Epidermal melanocyte (primary cell): ENCODE results near the gene TEKT5.
"Not testable (repeated sequence)": the region's sequence is repeated elsewhere in the genome, so short reads cannot be mapped to it uniquely, and the experiment has no call there.

ENCODE experiments used
- DNase-seq: peaks from one replicate; pipeline ENCODE4 v3.0.0; 2011; ENCODE audit warnings: low spot score; ENCODE audit not compliant: insufficient read length

TEKT5 gene

GRCh38 chr16:10635365-10636021 lies 59.2 kb downstream of the TEKT5 start:
- no peak for DNase-seq

DNA sequence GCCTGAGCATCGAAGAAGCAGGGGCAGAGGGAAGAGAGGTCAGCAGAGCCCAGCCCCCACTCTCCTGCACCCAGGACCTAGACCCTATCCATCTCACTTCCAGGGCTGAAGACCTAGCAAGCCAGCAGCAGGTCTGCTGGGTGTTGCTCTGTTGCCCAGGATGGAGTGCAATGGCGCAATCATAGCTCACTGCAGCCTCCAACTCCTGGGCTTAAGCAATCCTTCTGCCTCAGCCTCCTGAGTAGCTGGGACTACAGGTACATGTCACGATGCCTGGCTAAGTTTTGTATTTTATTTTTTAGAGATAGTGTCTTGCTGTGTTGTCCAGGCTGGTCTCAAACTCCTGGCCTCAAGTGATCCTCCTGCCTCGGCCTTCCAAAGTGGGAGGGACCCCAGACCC lies 61.3 kb downstream of the TEKT5 start:
- not testable (repeated sequence) for DNase-seq

- DNase-seq = no peak
Measured at GRCh38 chr16:10631886-10632285, 62.8 kb downstream of the TEKT5 start.

- DNase-seq = no peak
Measured at GRCh38 chr16:10629592-10629963, 65.2 kb downstream of the TEKT5 start.

DNA sequence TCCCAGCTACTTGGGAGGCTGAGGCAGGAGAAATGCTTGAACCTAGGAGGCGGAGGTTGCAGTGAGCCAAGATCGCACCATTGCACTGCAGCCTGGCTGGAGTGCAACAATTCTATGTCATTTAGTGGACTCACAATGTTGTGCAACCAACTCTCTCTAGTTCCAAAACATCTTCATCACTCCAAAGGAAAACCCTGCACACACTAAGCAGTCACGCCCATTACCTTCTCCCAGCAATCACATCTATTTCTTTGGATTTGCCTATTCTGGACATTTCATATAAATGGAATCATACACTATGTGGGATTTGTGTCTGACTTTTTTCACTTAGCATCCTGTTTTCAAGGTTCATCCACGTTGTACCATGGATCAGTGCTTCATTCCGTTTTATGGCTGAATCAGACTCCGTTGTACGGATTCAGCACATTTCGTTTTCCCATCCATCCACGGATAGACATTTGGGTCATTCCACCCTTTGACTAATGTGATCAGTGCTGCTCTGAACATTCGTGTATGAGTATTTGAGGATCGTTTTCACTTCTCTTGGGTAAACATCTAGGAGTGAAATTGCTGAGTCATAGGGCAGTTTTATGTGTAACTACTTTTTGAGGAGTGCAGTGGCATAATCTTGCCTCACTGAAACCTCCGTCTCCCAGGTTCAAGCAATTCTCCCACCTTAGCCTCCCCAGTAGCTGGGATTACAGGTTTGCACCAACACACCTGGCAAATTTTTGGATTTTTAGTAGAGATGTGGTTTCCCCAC lies 69.0 kb downstream of the TEKT5 start:
- no peak for DNase-seq

DNA sequence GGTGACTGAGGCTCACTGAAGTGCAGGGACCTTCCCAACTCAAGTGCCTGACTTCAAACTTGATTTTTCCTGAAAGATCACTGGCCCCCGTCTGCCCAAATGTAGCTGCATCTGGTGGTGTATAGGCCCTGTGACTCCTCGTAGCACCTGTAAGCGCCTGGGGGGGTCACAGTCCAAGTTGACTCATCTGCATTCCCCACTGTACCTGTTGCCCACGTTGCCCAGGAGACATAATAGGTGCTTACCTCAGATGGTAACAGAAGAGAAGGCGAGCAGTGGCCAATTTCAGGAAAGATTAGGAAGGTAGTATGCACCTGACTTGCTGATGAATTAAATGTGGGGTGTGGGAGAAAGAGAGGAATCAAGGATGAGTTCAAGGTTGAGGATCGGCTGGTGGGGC lies 70.2 kb downstream of the TEKT5 start:
- no peak for DNase-seq

DNA sequence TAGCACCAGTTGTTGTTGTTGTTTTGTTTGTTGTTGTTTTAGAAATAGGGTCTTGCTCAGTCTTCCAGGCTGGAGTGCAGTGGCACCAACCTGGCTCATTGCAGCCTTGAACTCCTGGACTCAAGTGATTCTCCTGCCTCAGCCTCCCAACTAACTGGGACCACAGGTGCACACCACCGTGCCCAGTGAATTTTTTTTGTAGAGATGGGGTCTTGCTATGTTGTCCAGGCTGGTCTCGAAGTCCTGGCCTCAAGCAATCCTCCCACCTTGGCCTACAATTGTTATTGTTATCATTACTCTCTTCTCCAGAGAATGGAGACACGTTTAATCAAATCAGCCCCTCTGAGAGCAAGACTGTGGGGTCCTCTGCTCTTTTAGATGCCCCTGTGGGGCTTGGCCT lies 71.7 kb downstream of the TEKT5 start:
- no peak for DNase-seq

GRCh38 chr16:10622036-10622921 lies 72.5 kb downstream of the TEKT5 start:
- DNase-seq = no peak

DNA sequence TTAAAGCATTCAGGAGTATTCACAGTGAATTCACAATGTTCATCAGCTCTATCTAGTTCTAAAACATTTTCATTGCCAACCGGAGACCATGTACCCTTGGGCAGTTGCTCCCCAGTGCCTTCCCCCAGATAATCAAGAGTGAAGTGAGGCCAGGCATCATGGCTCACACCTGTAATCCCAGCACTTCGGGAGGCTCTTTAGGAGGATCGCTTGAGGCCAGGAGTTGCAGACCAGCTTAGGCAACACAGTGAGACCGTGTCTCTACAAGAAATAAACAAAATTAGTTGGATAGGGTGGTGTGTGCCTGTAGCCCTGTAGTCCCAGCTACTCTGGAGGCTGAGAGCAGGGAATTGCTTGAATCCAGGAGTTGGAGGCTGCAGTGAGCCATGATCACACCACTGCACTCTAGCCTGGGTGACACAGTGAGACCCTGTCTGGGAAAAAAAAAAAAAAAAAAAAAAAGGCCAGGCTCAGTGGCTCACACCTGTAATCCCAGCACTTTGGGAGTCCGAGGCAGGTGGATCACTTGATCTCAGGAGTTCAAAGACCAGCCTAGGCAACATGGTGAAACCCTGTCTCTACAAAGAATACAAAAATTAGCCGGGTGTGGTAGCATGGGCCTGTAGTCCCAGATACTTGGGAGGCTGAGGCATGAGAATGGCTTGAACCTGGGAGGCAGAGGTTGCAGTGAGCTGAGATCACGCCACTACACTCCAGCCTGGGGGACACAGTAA lies 73.3 kb downstream of the TEKT5 start:
- DNase-seq = not testable (repeated sequence)

DNA sequence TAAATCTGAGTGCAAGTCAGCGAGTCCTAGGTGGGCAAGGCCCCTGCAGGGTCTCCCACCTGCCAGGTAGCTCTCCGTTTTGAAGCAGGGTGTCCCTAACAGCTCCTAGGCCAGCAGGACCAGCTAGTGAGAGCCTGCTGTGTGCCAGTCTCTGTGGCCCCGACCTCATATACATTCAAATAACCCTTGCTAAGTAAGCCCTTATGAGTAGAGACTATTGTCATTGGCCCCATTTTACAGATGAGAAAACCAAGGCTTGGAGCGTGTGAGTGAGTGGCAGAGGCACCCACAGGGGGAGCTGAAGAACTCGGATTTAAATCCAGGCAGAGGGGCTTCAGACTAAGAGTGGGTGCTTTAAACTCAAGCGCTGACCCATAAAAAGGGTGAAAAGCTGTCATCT lies 74.6 kb downstream of the TEKT5 start:
- DNase-seq = no peak

GRCh38 chr16:10619271-10619849 lies 75.4 kb downstream of the TEKT5 start:
- no peak for DNase-seq

- no peak for DNase-seq
Measured at GRCh38 chr16:10618710-10619209, 76.0 kb downstream of the TEKT5 start.

- DNase-seq = no peak
Measured at GRCh38 chr16:10617662-10618420, 76.9 kb downstream of the TEKT5 start.

- DNase-seq = peak; percentile 57
Measured at GRCh38 chr16:10616756-10617640, 77.7 kb downstream of the TEKT5 start.

GRCh38 chr16:10616419-10616755 lies 78.3 kb downstream of the TEKT5 start:
- no peak for DNase-seq

- no peak for DNase-seq
Measured at GRCh38 chr16:10614685-10615084, 80.0 kb downstream of the TEKT5 start.

DNA sequence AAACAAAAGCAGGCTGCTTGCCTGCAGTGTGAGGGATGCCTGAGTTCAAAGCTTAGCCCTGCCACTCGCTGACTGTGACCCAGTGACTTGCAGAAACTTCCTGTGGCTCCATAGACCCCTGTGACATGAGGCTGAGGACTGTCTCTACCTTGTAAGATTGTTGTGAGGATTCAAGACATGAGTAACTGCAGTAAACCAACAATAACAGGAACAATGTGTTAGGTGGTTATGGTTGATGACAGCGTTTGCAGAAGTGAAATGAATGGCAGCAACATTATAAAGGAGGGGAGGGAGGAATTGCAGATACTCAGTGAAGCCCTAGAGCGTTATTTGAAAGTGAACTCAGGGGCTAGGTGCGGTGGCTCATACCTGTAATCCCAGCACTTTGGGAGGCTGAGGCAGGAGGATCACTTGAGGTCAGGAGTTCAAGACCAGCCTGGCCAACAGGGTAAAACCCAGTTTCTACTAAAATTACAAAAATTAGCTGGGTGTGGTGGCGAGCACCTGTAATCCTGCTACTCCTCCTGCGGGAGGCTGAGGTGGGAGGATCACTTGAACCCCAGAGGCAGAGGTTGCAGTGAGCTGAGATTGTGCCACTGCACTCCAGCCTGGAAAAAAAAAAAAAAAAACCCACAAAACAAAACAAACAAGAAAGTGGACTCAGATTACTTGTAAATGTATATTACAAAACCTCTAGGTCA lies 80.8 kb downstream of the TEKT5 start:
- DNase-seq = no peak

GRCh38 chr16:10612649-10613179 lies 82.0 kb downstream of the TEKT5 start:
- DNase-seq = no peak
